Measurements from ENCODE around the gene CDKL5. TPM values are rescaled to one million over a fixed set of nuclear protein-coding genes. Genes with fewer than 3 reads are reported as not detected.

The CDKL5 gene
- total RNA-seq, 1 donor from 2014 or later, result 20.7 TPM

DNA sequence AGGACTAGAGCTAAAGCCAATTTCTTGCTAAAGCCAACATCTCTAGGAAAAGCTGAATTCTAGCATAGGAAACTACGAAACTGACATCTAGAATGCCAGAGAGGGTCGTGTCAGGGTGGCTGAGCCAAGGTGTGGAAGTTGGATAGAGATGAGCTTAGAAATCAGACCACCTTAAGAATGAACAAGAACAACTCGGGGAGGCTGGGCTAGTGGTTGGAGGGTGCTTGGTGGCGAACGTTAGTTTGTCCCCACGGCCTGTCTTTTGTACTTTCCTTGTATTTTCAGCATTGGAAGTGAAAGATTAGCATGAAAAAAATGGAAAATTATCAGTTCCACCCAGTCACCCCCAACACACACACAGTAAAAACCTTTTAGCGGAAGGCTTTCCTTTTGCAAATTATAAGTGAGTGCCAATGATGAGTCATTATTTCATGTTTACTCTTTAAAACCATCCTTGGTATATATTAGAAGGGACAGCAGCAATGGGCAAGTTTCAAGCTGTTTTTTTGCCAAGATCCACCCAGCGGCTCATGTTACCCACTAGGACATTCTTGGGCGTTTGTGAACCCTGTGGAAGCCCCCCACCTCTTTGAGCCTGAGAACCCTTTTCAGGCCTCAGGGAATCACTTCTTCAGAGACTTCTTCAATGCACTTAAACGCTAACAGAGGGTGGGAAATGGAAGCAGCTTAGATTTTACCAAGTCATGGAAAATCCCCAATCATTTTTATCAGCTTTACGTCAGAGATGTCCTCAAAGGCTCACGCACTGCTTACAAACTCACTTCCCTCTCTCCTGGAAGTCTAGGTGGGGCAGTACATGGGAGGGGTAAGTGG lies 277.2 kb downstream of the CDKL5 start:
- Mint-ChIP-seq H3K4me3 (ENCODE audit: unreplicated experiment) (peak overlapping the region; percentile 37), H3K27me3 (ENCODE audit: low read depth) (no peaks in the 10 kb centered on the region), H3K36me3 (ENCODE audit: low read depth) (no peaks in the 10 kb centered on the region), H3K27ac (ENCODE audit: unreplicated experiment) (peak overlapping the region; percentile 85), H3K9me3 (ENCODE audit: low read depth) (peaks cover 3% of the 10 kb centered on the region), H3K4me1 (ENCODE audit: low read depth) (peaks cover 27% of the 10 kb centered on the region)
- TF ChIP-seq, protein P1, sequence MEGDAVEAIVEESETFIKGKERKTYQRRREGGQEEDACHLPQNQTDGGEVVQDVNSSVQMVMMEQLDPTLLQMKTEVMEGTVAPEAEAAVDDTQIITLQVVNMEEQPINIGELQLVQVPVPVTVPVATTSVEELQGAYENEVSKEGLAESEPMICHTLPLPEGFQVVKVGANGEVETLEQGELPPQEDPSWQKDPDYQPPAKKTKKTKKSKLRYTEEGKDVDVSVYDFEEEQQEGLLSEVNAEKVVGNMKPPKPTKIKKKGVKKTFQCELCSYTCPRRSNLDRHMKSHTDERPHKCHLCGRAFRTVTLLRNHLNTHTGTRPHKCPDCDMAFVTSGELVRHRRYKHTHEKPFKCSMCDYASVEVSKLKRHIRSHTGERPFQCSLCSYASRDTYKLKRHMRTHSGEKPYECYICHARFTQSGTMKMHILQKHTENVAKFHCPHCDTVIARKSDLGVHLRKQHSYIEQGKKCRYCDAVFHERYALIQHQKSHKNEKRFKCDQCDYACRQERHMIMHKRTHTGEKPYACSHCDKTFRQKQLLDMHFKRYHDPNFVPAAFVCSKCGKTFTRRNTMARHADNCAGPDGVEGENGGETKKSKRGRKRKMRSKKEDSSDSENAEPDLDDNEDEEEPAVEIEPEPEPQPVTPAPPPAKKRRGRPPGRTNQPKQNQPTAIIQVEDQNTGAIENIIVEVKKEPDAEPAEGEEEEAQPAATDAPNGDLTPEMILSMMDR (IDR thresholded peaks at IDR 0.05), result no peak
- DNase-seq (ENCODE audit: low spot score), result no peak

Other genes with a start within 250 kb of the CDKL5 start
- not detected in 3 replicates for gene BEND2, start 204.7 kb upstream of the CDKL5 start, total RNA-seq
- gene SCML2, start 70.9 kb upstream of the CDKL5 start, total RNA-seq, result 2.8 to 3.3 TPM (median 3.0 TPM) in 3 replicates
- not detected in 3 replicates for gene RS1, start 246.5 kb downstream of the CDKL5 start, total RNA-seq

Data from chondrocyte (in vitro differentiated cells).